Suprapubic skin (tissue), 4 donors: ENCODE results near the gene LAMA5. TPM values are rescaled to one million over a fixed set of nuclear protein-coding genes. Genes with fewer than 3 reads are reported as not detected.
A peak's percentile ranks its signal among the peaks of the same experiment; 100 is the strongest.

Experiments
- DNase-seq, 2 donors: peaks; one replicate each; pipeline ENCODE4 v3.0.0-alpha.2; 2019; ENCODE audit warnings: low spot score in 2 of 2
- H3K27ac ChIP-seq: fragments of 200-600 bp; sonication (generic); one replicate; pipeline ENCODE4 v1.5.1; 2019
- H3K27me3 ChIP-seq: fragments of 200-600 bp; sonication (generic); one replicate; pipeline ENCODE4 v1.5.1; 2019
- H3K36me3 ChIP-seq: fragments of 200-600 bp; sonication (generic); one replicate; pipeline ENCODE4 v1.5.1; 2019
- H3K4me1 ChIP-seq: fragments of 200-600 bp; sonication (generic); one replicate; pipeline ENCODE4 v1.5.1; 2019
- H3K4me3 ChIP-seq: fragments of 200-600 bp; sonication (generic); one replicate; pipeline ENCODE4 v1.5.1; 2019; ENCODE audit warnings: mild to moderate bottlenecking
- H3K9me3 ChIP-seq: fragments of 200-600 bp; sonication (generic); one replicate; pipeline ENCODE4 v1.5.1; 2019
- CTCF ChIP-seq, 2 donors: fragments of 200-600 bp in 1 of 2; fragments of 450-650 bp in 1 of 2; sonication (generic) in 1 of 2; IDR thresholded peaks; one replicate each; pipeline ENCODE4 v1.5.1; 2016 to 2019; ENCODE audit warnings: antibody characterized with exemption in 2 of 2, mild to moderate bottlenecking in 1 of 2, moderate library complexity in 1 of 2
- EP300 ChIP-seq: sonication (generic); formaldehyde crosslinking; IDR thresholded peaks from one replicate; pipeline ENCODE4 v1.6.1; 2017; ENCODE audit warnings: antibody characterized with exemption
- POLR2A ChIP-seq, 2 donors: fragments of 450-650 bp; IDR thresholded peaks; one replicate each; pipeline ENCODE4 v1.6.1; 2017; ENCODE audit warnings: antibody characterized with exemption in 2 of 2, mild to moderate bottlenecking in 2 of 2, moderate library complexity in 2 of 2
- POLR2AphosphoS5 ChIP-seq, 3 donors: sonication (generic); formaldehyde crosslinking; IDR thresholded peaks; one replicate each; pipeline ENCODE4 v1.6.1; 2017; ENCODE audit warnings: antibody characterized with exemption in 3 of 3
- WGBS: methylation state at CpG from one replicate; pipeline ENCODE4 v1.1.5; 2018; 5-methylcytosine and 5-hydroxymethylcytosine counted together
- total RNA-seq, 4 donors: library from RNA; depleted of rRNA; stranded (reverse); fragments of >200 nt; gene quantifications; one replicate each; pipeline ENCODE4 v1.1.0, GENCODE V29; 2016

The LAMA5 gene
- total RNA-seq, 4 donors from 2014 or later, result 200 to 623 (median 316) TPM

GRCh38 chr20:62354811-62355341 lies 12.2 kb downstream of the LAMA5 start:
- no peaks in the 10 kb centered on the region for H3K27me3 ChIP-seq
- WGBS, result no CpG with 5 or more reads among the region's 16 CpGs
- peaks cover 12% of the 10 kb centered on the region for H3K36me3 ChIP-seq
- TF ChIP-seq POLR2AphosphoS5 (IDR thresholded peaks at IDR 0.05), result no peak
- TF ChIP-seq CTCF (IDR thresholded peaks at IDR 0.05), result no peak
- no peak for TF ChIP-seq EP300
- TF ChIP-seq POLR2A (IDR thresholded peaks at IDR 0.05), result no peak
- H3K9me3 ChIP-seq, result no peaks in the 10 kb centered on the region
- H3K4me1 ChIP-seq, result peaks cover 100% of the 10 kb centered on the region
- H3K4me3 ChIP-seq, result peak overlapping the region; percentile 14
- DNase-seq, result no peak
- peak overlapping the region; percentile 82 for H3K27ac ChIP-seq

- H3K4me1 ChIP-seq, result peaks cover 95% of the 10 kb centered on the region
- H3K9me3 ChIP-seq, result no peaks in the 10 kb centered on the region
- WGBS, result 64% methylated on average over 9 of the region's 14 CpGs
- H3K27ac ChIP-seq, result peak overlapping the region; percentile 82
- no peak for TF ChIP-seq POLR2A (IDR thresholded peaks at IDR 0.05)
- TF ChIP-seq POLR2AphosphoS5 (IDR thresholded peaks at IDR 0.05), result no peak
- TF ChIP-seq EP300, result no peak
- no peaks in the 10 kb centered on the region for H3K27me3 ChIP-seq
- peaks cover 12% of the 10 kb centered on the region for H3K36me3 ChIP-seq
- no peak for DNase-seq
- no peak overlapping the region for H3K4me3 ChIP-seq
These were observed 12.9 kb downstream of the LAMA5 start for GRCh38 chr20:62354031-62354808.

GRCh38 chr20:62353289-62354030 lies 13.7 kb downstream of the LAMA5 start:
- no peak for TF ChIP-seq EP300
- no peak for TF ChIP-seq POLR2A (IDR thresholded peaks at IDR 0.05)
- TF ChIP-seq CTCF (IDR thresholded peaks at IDR 0.05), result no peak
- no peak for TF ChIP-seq POLR2AphosphoS5 (IDR thresholded peaks at IDR 0.05)
- peaks cover 12% of the 10 kb centered on the region for H3K36me3 ChIP-seq
- peaks cover 88% of the 10 kb centered on the region for H3K4me1 ChIP-seq
- peak overlapping the region; percentile 57 for H3K27ac ChIP-seq
- H3K4me3 ChIP-seq, result no peak overlapping the region
- no peaks in the 10 kb centered on the region for H3K27me3 ChIP-seq
- WGBS, result 41% methylated on average over 7 of the region's 16 CpGs
- DNase-seq, result no peak
- H3K9me3 ChIP-seq, result no peaks in the 10 kb centered on the region

GRCh38 chr20:62352402-62353288 lies 14.5 kb downstream of the LAMA5 start:
- H3K9me3 ChIP-seq, result no peaks in the 10 kb centered on the region
- no peak overlapping the region for H3K4me3 ChIP-seq
- peaks cover 13% of the 10 kb centered on the region for H3K36me3 ChIP-seq
- H3K4me1 ChIP-seq, result peaks cover 80% of the 10 kb centered on the region
- H3K27ac ChIP-seq, result peak overlapping the region; percentile 57
- TF ChIP-seq POLR2A (IDR thresholded peaks at IDR 0.05), result no peak
- TF ChIP-seq CTCF (IDR thresholded peaks at IDR 0.05), result no peak
- no peak for TF ChIP-seq POLR2AphosphoS5 (IDR thresholded peaks at IDR 0.05)
- TF ChIP-seq EP300, result no peak
- H3K27me3 ChIP-seq, result no peaks in the 10 kb centered on the region
- WGBS, result 81% methylated on average over 10 of the region's 43 CpGs
- no peak for DNase-seq
